HepG2 (cell line): ENCODE data around the gene VDAC1. TPM values are rescaled to one million over a fixed set of nuclear protein-coding genes. Genes with fewer than 3 reads are reported as not detected.

Experiments used
- AKAP8 ChIP-seq: sonication (generic); formaldehyde crosslinking; IDR thresholded peaks from 2 replicates; pipeline ENCODE4 v1.5.1; 2020; ENCODE audit warnings: mild to moderate bottlenecking, missing genetic modification reagents
- GABPA ChIP-seq, 2 experiments: IDR thresholded peaks; 2 replicates each; pipeline ENCODE4 v1.6.1; 2011 to 2016; ENCODE audit warnings: low read depth in 2 of 2, low read length in 1 of 2, missing biosample characterization in 1 of 2, missing genetic modification characterization in 1 of 2
- GMEB1 ChIP-seq: sonication (generic); formaldehyde crosslinking; IDR thresholded peaks from 2 replicates; pipeline ENCODE4 v1.5.1; 2020; ENCODE audit warnings: missing genetic modification reagents, mild to moderate bottlenecking, borderline replicate concordance
- NFATC3 ChIP-seq: sonication (generic); formaldehyde crosslinking; IDR thresholded peaks from 2 replicates; pipeline ENCODE4 v1.5.1; 2020; ENCODE audit warnings: mild to moderate bottlenecking, missing genetic modification reagents
- TCF12 ChIP-seq, 2 experiments: fragments of 450-650 bp in 1 of 2; sonication (generic) in 1 of 2; formaldehyde crosslinking in 1 of 2; IDR thresholded peaks; 2 replicates each; pipeline versions ENCODE4 v1.6.1 to v1.8.0; 2017 to 2022; ENCODE audit warnings: antibody characterized with exemption in 1 of 2, mild to moderate bottlenecking in 1 of 2, missing genetic modification reagents in 1 of 2, moderate library complexity in 1 of 2
- ZBTB40 ChIP-seq, 2 experiments: fragments of 450-650 bp in 1 of 2; sonication (generic) in 1 of 2; formaldehyde crosslinking in 1 of 2; IDR thresholded peaks; 2 replicates each; pipeline versions ENCODE4 v1.6.1 to v1.8.0; 2016 to 2022; ENCODE audit warnings: antibody characterized with exemption in 1 of 2, mild to moderate bottlenecking in 1 of 2, missing genetic modification reagents in 1 of 2
- ZNF317 ChIP-seq: sonication (generic); formaldehyde crosslinking; IDR thresholded peaks from 2 replicates; pipeline ENCODE4 v1.5.0; 2020; ENCODE audit warnings: mild to moderate bottlenecking, missing genetic modification reagents
- ZNF761 ChIP-seq: sonication (generic); formaldehyde crosslinking; conservative IDR thresholded peaks from 2 replicates; pipeline ENCODE4 v1.4.0; 2020; ENCODE audit warnings: mild to moderate bottlenecking, missing genetic modification reagents
- ZNF781 ChIP-seq: sonication (generic); formaldehyde crosslinking; IDR thresholded peaks from 2 replicates; pipeline ENCODE4 v1.5.1; 2020; ENCODE audit warnings: borderline replicate concordance, mild to moderate bottlenecking, missing genetic modification reagents; ENCODE audit errors: not compliant biosample characterization
- ZNF782 ChIP-seq: sonication (generic); formaldehyde crosslinking; IDR thresholded peaks from 2 replicates; pipeline ENCODE4 v1.4.0; 2020; ENCODE audit warnings: missing genetic modification reagents, mild to moderate bottlenecking, borderline replicate concordance
- polyA plus RNA-seq, 8 experiments: library from polyadenylated mRNA; depleted of rRNA in 3 of 8; stranded (reverse) in 7 of 8; unstranded in 1 of 8; fragments of >200 nt; fragmentation: Illumina TruSeq in 4 of 8; extraction: Trizol in 4 of 8; gene quantifications; 2 replicates each; pipeline versions ENCODE4 v1.2.1 to v1.2.3, GENCODE V29; 2011 to 2016; ENCODE audit warnings: low read depth in 4 of 8, missing spikeins in 1 of 8, mixed read lengths in 1 of 8; ENCODE audit not compliant: insufficient read depth in 1 of 8
- total RNA-seq, 5 experiments: library from RNA; depleted of rRNA; stranded (reverse); fragments of >200 nt; fragmentation: Illumina TruSeq; extraction: Trizol; gene quantifications; 2 replicates each; pipeline ENCODE4 v1.2.3, GENCODE V29; 2016; ENCODE audit warnings: low read depth in 1 of 5
- TF ChIP-seq, protein P1 (sequence below): sonication (generic); formaldehyde crosslinking; IDR thresholded peaks from 2 replicates; pipeline ENCODE4 v1.8.0; 2023; ENCODE audit warnings: mild to moderate bottlenecking, missing genetic modification reagents
- TF ChIP-seq, protein P2 (sequence below): conservative IDR thresholded peaks from 2 replicates; pipeline ENCODE4 v1.6.1; 2018; ENCODE audit warnings: missing genetic modification reagents

Gene VDAC1
- total and polyA plus RNA-seq, 2 of the 13 experiments (the other 11 are each of a cell fraction or from before 2014, with no cell fraction given): 112 to 380 TPM

DNA sequence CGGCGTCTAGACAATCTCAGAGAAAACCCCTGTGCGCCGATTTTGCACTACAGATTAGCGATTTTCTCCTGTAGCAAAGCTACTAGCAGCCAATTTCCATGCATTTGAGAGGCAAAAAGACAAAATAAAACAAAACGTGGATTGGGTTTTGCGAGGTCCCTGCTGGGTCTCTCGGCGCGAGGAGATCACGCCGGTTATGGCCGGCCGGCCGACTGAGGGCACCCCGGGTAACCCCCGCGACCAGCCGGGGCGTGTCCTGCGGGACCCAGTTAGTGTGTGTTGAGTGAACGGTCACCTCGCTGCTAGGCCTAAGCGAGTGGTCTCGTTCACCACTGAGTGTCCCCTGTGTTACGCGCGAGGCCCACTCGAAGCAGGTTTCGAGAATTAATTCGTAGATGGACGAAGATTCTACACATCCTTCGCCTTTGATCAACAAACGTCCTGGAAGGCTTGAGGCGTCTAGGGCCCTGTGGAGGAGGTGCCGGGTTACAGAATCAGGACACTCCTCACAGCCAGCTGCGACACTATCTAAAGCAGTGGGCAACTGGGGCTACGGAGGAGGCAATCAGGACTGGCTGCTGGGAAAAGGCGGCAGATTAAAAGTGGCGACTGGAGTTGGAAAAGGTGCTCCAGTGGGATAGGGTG, 764 bp upstream of the VDAC1 start (continued):
- TF ChIP-seq ZBTB40 (IDR thresholded peaks at IDR 0.05) (no peak), ZBTB40 (CRISPR knock-in tag; IDR thresholded peaks at IDR 0.05) (peak; percentile 6; the same call in 1 of the 2 replicates), GABPA (IDR thresholded peaks at IDR 0.05; ENCODE audit: low read depth, low read length) (no peak), GABPA (CRISPR knock-in tag; IDR thresholded peaks at IDR 0.05; ENCODE audit: low read depth) (no peak), ZNF317 (0 out of 2 replicates have a peak, but pooled peaks have one; percentile 11), TCF12 (IDR thresholded peaks at IDR 0.05) (no peak), TCF12 (CRISPR knock-in tag; IDR thresholded peaks at IDR 0.05) (no peak), ZNF761 (CRISPR knock-in tag) (no peak), NFATC3 (CRISPR knock-in tag) (no peak), ZNF782 (CRISPR knock-in tag) (no peak), AKAP8 (no peak), GMEB1 (CRISPR knock-in tag) (no peak), ZNF781 (no peak)
- TF ChIP-seq, protein P1, sequence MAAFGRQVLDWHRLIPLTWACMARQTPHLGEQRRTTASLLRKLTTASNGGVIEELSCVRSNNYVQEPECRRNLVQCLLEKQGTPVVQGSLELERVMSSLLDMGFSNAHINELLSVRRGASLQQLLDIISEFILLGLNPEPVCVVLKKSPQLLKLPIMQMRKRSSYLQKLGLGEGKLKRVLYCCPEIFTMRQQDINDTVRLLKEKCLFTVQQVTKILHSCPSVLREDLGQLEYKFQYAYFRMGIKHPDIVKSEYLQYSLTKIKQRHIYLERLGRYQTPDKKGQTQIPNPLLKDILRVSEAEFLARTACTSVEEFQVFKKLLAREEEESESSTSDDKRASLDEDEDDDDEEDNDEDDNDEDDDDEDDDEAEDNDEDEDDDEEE (CRISPR knock-in tag): no peak
- TF ChIP-seq, protein P2, sequence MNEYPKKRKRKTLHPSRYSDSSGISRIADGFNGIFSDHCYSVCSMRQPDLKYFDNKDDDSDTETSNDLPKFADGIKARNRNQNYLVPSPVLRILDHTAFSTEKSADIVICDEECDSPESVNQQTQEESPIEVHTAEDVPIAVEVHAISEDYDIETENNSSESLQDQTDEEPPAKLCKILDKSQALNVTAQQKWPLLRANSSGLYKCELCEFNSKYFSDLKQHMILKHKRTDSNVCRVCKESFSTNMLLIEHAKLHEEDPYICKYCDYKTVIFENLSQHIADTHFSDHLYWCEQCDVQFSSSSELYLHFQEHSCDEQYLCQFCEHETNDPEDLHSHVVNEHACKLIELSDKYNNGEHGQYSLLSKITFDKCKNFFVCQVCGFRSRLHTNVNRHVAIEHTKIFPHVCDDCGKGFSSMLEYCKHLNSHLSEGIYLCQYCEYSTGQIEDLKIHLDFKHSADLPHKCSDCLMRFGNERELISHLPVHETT (CRISPR knock-in tag): no peak
